Muscle layer of colon (tissue), 2 donors: ENCODE data around the gene PPFIA4.
"Not testable (repeated sequence)": the region's sequence is repeated elsewhere in the genome, so short reads cannot be mapped to it uniquely, and the experiment has no call there.

Experiments used
- H3K27ac ChIP-seq: one replicate; pipeline ENCODE4 v1.7.0; 2013; ENCODE audit warnings: low read depth, mild to moderate bottlenecking, low read length, moderate library complexity
- H3K27me3 ChIP-seq, 2 donors: one replicate each; pipeline ENCODE4 v1.7.0; 2013; ENCODE audit warnings: low read length in 2 of 2, mild to moderate bottlenecking in 2 of 2; ENCODE audit not compliant: insufficient read depth in 2 of 2, control insufficient read depth in 1 of 2
- H3K36me3 ChIP-seq: one replicate; pipeline ENCODE4 v1.7.0; 2013; ENCODE audit warnings: mild to moderate bottlenecking, low read length; ENCODE audit not compliant: insufficient read depth
- H3K4me1 ChIP-seq: one replicate; pipeline ENCODE4 v1.7.0; 2013; ENCODE audit warnings: mild to moderate bottlenecking, low read length; ENCODE audit not compliant: insufficient read depth
- H3K4me3 ChIP-seq, 2 donors: one replicate each; pipeline ENCODE4 v1.7.0; 2013; ENCODE audit warnings: low read length in 2 of 2, low read depth in 1 of 2, mild to moderate bottlenecking in 1 of 2, moderate library complexity in 1 of 2
- H3K9ac ChIP-seq: one replicate; pipeline ENCODE4 v1.7.0; 2013; ENCODE audit warnings: low read length
- H3K9me3 ChIP-seq: one replicate; pipeline ENCODE4 v1.7.0; 2013; ENCODE audit warnings: mild to moderate bottlenecking, low read length
- donor health status: abdominal sarcoma.
- donor health status: Adenocarcinoma of cecum.

PPFIA4 gene

DNA sequence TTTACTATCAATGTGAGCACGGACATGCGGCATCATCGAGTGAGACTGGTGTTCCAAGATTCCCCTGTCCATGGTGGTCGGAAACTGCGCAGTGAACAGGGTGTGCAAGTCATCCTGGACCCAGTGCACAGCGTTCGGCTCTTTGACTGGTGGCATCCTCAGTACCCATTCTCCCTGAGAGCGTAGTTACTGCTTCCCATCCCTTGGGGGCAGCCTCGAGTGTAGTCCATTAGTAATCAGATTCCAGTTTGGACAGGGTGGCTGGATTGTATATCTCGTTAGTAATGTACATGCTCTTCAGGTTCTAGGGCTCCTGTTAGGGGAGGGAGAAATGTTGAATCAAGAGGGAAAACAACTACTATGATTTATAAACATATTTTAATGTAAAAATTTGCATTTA is 3.4 kb upstream of the PPFIA4 start:
- not testable (repeated sequence) for H3K9me3 ChIP-seq, H3K27me3 ChIP-seq, H3K4me3 ChIP-seq, H3K27ac ChIP-seq, H3K9ac ChIP-seq
- Histone ChIP-seq H3K36me3 (peaks cover 50% of the 10 kb centered on the region), H3K4me1 (peaks cover 17% of the 10 kb centered on the region)

DNA sequence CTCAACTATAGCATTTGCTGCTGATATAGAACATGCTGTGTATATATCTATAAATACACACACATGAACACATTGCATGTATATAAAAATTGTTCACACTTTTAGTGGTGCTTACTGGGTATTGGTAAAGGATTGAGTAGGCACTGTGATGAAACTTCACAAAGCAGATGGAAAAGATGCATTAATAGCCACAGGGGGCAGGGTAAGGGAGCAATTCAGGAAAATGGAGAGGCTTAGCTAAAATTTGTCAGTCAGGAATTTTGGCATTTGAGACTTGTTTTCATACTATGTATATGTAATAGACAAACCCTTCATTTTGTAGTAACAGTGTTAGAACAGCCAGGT is 633 bp upstream of the PPFIA4 start:
- H3K9ac ChIP-seq: peak overlapping the region; percentile 44
- peaks cover 33% of the 10 kb centered on the region for H3K4me1 ChIP-seq
- no peaks in the 10 kb centered on the region for H3K9me3 ChIP-seq
- H3K27me3 ChIP-seq: no peaks in the 10 kb centered on the region
- H3K27ac ChIP-seq: no peak overlapping the region
- H3K36me3 ChIP-seq: peaks cover 30% of the 10 kb centered on the region
- H3K4me3 ChIP-seq: peak overlapping the region in 1 of 2 donors; percentile 65

DNA sequence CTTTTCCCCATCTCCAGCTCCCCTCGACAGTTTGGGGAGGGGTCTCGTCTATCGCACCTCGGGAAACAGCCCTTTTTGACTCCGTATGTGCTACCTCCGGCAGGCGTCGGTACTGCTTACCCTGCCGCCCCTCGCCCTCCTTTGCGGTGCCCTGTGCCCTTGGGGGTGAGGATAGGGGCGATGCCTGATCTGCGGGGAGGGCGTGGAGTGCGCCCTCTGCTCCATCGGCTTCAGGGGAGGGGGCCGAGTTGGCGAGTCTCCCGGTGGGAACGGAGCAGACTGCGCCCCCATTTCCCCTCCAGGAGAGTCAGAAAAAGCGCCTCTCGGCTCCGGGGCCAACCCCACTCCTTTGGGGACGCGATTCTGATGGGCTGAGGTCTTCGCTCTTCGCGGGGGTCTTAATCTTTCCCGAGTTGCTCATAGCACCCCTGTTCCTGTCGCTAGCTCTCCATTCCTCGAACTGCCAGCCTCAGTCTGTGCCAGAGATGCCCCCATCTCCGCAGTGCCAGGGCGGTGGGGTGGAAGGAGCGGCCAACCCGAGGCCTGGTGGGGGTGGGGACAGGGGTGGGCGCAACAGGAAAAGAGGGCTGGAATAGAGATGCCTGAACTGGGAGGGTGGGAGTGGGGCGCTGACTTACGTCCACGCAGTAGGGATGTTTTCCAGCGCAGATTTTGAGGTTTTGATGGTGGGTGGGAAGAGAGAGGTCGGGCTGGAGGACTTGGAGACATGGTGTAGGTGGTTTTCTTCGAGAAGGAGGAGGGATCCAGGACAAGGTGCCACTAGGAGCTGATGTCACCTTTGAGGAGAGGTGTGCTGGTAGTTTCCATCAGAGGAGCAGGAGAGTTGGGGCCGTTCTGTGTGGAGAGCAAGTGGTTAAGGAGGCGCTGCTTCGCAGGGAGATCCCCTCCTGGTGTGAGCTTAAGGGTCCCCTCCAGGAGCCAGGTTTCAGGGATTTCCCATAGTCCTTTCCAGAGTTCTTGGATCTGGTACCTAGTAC is 674 bp downstream of the PPFIA4 start:
- H3K27ac ChIP-seq: no peak overlapping the region
- peak overlapping the region; percentile 75 for H3K4me3 ChIP-seq
- no peaks in the 10 kb centered on the region for H3K9me3 ChIP-seq
- H3K4me1 ChIP-seq: peaks cover 33% of the 10 kb centered on the region
- H3K9ac ChIP-seq: peak overlapping the region; percentile 44
- no peaks in the 10 kb centered on the region for H3K27me3 ChIP-seq
- peaks cover 17% of the 10 kb centered on the region for H3K36me3 ChIP-seq

DNA sequence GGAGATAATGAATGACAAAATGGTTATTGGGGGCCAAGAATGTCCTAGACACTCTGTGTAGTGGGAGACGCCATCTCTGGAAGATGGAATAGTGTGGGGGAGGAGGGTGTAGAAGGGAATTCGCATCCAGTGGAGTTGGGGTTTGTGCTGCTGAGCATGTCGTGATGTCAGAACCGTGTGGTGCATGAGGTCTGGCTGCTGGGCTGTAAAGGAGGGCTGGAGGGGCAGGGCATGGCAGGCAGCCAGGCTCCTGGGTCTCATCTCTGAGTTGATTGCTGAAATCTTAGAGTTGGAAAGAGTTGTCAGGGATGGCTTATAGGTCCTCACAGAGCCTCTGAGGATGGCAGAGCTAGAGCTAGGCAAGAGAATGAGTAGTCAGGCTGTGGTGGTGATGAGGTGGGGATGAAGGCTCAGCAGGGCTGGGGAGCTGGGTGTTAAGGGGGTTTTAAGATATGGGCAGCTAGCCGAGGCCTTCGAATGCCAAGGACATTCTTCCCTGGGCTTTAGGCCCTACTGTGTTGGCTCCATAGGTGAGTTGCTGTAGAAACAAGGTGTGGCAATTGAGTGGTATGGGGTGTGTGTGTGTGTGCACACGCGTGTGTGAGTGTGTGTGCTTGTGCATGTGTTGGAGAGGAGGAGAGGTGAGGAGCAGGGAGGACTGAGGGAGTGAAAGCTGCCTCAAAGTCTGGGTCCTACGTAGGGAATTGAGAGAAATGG is 1.9 kb downstream of the PPFIA4 start:
- H3K27ac ChIP-seq: no peak overlapping the region
- peaks cover 10% of the 10 kb centered on the region for H3K36me3 ChIP-seq
- no peak overlapping the region for H3K4me3 ChIP-seq
- H3K9ac ChIP-seq: no peak overlapping the region
- H3K9me3 ChIP-seq: no peaks in the 10 kb centered on the region
- H3K27me3 ChIP-seq: no peaks in the 10 kb centered on the region
- peaks cover 33% of the 10 kb centered on the region for H3K4me1 ChIP-seq

DNA sequence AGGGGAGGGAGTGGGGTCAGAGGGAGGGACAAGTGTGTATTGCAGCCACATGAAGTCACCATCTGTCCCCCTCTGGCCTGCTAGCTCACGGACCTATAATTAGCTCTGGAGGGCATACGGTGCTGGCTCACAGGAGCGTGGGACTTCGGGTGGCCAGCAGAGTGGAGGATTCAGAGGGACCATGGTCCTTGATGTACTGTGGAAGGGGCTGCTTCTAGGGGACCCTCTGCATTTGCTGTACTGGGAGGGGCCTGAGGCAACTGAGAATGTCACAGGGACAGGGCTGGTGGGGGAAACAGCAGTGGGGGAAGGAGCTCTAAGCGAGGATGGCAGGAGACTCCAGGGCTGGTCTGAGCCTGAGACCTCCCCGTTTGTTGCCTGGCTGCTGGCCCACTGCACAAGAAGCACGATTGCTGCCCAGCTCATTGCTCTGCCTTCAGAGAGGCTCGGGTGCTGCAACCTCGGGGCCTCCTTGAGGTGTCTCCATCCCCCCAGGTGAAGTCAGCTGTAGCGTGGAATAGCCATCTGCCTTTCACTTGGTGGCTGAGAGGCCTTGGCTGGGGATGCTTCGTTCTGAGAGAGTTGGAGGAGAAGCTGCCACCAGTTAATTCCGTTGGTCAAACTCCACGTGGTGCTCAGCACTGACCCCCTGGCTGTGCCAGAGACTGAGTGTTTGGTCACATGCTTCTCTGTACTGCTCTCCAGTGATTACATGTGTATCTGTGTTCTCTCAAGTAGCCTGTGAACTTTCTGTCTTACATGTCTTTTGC is 2.7 kb downstream of the PPFIA4 start:
- H3K9ac ChIP-seq: no peak overlapping the region
- H3K4me3 ChIP-seq: no peak overlapping the region
- H3K36me3 ChIP-seq: peaks cover 10% of the 10 kb centered on the region
- no peaks in the 10 kb centered on the region for H3K27me3 ChIP-seq
- H3K4me1 ChIP-seq: peaks cover 33% of the 10 kb centered on the region
- no peak overlapping the region for H3K27ac ChIP-seq
- H3K9me3 ChIP-seq: no peaks in the 10 kb centered on the region

DNA sequence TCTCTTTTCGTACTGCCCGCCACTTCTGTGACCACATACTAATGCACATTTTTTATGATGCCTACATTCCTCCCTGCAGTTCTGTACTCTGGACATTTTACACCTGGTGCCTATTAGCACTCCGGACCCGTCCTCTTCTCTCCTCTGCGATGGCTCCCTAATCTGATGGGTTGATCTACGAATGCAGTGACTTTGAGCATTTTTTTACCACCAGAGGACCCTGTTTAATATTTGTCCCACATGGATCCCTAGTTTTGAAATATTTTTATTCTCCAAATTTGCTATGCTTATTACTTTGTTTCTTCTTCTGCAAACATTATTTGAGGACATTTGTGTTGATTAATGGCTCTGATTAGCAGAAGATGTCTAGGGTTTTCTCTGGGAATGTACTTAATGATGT is 5.2 kb downstream of the PPFIA4 start:
- Histone ChIP-seq H3K9me3 (no peaks in the 10 kb centered on the region), H3K36me3 (no peaks in the 10 kb centered on the region), H3K27ac (no peak overlapping the region), H3K4me1 (peaks cover 29% of the 10 kb centered on the region), H3K27me3 (no peaks in the 10 kb centered on the region), H3K9ac (no peak overlapping the region), H3K4me3 (no peak overlapping the region)

DNA sequence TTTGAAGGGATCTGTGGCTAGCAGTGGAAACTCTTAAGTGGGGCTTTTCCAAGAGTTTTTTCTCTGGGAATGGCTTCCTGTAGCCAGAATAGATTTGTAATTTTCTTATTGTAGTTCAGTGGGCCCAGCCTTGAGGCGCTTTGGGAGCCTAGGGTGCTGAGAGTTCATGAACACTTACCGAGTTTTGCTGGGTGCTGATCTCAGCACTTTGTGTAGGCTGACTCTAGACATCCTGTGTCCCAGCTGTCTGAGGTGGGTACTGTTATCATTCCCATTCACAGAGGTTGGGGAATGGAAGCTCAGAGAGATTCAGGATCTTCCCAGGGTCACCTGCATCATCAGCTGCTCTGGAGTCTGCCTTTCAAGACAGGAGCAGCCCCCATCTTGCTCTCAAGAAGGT is 7.0 kb downstream of the PPFIA4 start:
- Histone ChIP-seq H3K4me1 (peaks cover 26% of the 10 kb centered on the region), H3K36me3 (no peaks in the 10 kb centered on the region), H3K4me3 (no peak overlapping the region), H3K27me3 (no peaks in the 10 kb centered on the region), H3K27ac (no peak overlapping the region), H3K9ac (no peak overlapping the region), H3K9me3 (no peaks in the 10 kb centered on the region)

DNA sequence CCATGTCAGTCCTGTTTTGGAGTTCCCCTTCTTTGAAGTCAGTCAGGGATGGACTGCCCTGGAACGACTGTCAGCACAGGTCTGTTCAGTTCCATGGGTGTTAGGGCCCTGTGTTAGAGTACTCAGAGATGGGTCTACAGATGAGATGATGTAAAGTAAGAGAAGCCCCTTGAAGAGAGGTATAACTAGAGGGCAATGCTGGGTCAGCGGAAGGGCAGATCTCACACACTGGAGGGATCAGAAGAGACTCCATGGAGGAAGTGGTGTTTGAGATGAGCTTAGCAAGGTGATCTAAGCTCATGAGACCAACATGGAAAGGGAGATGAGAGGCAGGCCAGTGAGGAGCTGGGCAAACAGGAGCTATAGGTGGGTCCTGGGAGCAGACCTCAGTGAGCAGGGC is 7.6 kb downstream of the PPFIA4 start:
- Histone ChIP-seq H3K4me3 (no peak overlapping the region), H3K9me3 (no peaks in the 10 kb centered on the region), H3K36me3 (no peaks in the 10 kb centered on the region), H3K27ac (no peak overlapping the region), H3K9ac (no peak overlapping the region), H3K4me1 (peaks cover 26% of the 10 kb centered on the region), H3K27me3 (no peaks in the 10 kb centered on the region)

DNA sequence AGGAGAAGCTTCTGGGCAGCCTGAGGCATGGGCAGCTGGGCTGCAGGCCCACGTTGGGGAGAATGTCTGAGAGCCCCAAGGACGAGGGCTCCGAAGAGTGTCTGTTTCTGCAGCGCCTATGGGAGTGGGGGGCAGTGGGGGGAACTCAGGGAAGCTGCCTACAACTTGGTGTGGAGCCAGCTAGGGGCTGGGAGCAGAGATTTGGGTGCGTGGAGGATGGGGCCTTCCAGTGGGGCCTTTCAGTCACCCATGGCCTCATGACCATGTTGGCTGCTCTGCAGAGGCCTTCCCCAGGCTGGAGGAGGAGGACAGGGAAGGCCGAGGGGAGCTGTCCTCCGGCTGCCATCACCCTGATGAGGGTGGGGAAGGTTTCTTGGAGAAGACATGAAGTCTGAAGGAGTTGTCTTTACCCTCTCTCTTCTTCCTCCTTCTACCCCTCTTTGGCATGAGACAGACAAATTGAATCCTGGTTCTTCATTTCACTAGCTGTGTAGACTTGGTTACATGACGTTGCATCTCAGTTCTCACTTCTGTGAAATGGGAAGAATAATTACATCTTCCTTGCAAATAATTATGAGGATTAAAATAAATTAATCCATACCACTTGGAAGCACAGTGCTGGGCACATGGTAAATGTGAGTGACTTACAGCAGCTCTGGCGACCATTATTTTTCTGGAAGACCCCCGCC is 8.3 kb downstream of the PPFIA4 start:
- no peak overlapping the region for H3K27ac ChIP-seq

DNA sequence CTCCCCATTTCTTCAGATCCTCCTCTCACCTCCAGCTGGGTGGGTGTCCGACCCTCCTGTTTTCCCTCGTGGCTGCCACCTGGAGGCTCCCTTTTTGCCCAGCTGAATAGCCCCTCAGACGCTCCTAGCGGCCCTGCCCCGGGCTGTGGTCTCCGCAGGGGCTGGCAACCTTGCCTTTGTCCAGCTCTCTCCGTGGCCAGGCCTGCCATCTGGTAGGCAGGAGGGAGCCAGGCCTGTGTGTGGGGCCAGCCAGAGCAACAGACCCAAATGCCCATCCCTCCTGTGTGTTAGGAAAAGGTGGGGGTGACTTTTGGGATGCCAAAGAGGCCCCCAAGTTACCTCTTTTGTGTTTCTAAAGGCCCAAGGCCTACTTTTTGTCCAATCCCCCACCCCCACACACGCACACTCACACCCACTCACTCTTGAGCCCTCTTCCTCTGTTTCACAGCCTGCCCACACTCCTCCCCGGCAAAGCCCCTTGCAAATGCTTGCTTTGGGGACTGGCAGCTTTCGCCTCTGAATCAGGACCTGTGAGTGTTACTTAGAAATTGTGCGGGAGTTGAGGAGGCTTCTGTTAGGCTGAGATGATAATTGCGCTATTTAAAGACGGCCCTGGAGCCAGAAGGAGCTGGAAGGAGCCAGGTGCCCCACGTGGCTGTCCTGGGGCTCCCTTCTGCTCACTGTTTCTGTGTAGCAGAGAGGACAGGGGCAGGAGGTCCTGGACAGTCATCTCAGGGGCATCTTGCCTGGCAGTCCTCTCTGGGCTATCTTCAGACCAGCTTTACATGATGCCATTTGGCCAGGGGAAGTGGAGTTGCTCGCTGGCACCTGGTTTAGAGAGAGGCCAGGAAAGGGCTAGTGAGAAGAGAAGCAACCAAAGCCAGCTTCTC is 9.1 kb downstream of the PPFIA4 start:
- Histone ChIP-seq H3K4me1 (peaks cover 26% of the 10 kb centered on the region), H3K27ac (no peak overlapping the region), H3K4me3 (no peak overlapping the region), H3K9ac (no peak overlapping the region), H3K9me3 (no peaks in the 10 kb centered on the region), H3K27me3 (no peaks in the 10 kb centered on the region), H3K36me3 (no peaks in the 10 kb centered on the region)

More for the DNA sequence above, 8.3 kb downstream of the PPFIA4 start:
- Histone ChIP-seq H3K9ac (no peak overlapping the region), H3K27me3 (no peaks in the 10 kb centered on the region), H3K4me1 (peaks cover 26% of the 10 kb centered on the region), H3K9me3 (no peaks in the 10 kb centered on the region), H3K4me3 (no peak overlapping the region), H3K36me3 (no peaks in the 10 kb centered on the region)
